Lower leg skin (tissue), 4 donors: ENCODE measurements around the gene BLMH. TPM values are rescaled to one million over a fixed set of nuclear protein-coding genes. Genes with fewer than 3 reads are reported as not detected.
A peak's percentile ranks its signal among the peaks of the same experiment; 100 is the strongest.

ENCODE experiments used
- DNase-seq, 2 donors: peaks; one replicate each; pipeline ENCODE4 v3.0.0-alpha.2; 2019; ENCODE audit warnings: low spot score in 2 of 2
- H3K4me3 ChIP-seq: fragments of 200-600 bp; sonication (generic); 2 replicates; pipeline ENCODE4 v1.5.1; 2017; ENCODE audit warnings: mild to moderate bottlenecking, low read depth; ENCODE audit not compliant: poor library complexity, severe bottlenecking
- POLR2A ChIP-seq, 2 donors: fragments of 450-650 bp; IDR thresholded peaks; one replicate each; pipeline ENCODE4 v1.6.1; 2016 to 2017; ENCODE audit warnings: antibody characterized with exemption in 2 of 2, mild to moderate bottlenecking in 1 of 2, moderate library complexity in 1 of 2
- WGBS, 2 donors: methylation state at CpG; one replicate each; pipeline ENCODE4 v1.1.5; 2018; 5-methylcytosine and 5-hydroxymethylcytosine counted together
- intact Hi-C: fragments of 100-400 bp; cut with DNase I; formaldehyde crosslinking; loops from one replicate; pipeline ENCODE4 v1.15.0; 2023; ENCODE audit warnings: low total_unique reads
- total RNA-seq, 4 donors: library from RNA; depleted of rRNA; stranded (reverse); fragments of >200 nt; gene quantifications; one replicate each; pipeline ENCODE4 v1.1.0, GENCODE V29; 2016
- TF ChIP-seq, protein P1 (sequence below), 3 donors: fragments of 450-650 bp; IDR thresholded peaks; one replicate each; pipeline ENCODE4 v1.5.1; 2016; ENCODE audit warnings: antibody characterized with exemption in 3 of 3, mild to moderate bottlenecking in 3 of 3, moderate library complexity in 2 of 3

Gene BLMH, protein sequence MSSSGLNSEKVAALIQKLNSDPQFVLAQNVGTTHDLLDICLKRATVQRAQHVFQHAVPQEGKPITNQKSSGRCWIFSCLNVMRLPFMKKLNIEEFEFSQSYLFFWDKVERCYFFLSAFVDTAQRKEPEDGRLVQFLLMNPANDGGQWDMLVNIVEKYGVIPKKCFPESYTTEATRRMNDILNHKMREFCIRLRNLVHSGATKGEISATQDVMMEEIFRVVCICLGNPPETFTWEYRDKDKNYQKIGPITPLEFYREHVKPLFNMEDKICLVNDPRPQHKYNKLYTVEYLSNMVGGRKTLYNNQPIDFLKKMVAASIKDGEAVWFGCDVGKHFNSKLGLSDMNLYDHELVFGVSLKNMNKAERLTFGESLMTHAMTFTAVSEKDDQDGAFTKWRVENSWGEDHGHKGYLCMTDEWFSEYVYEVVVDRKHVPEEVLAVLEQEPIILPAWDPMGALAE
- total RNA-seq = 100 to 1,000 TPM; 139 to 237 (median 177) TPM

DNA sequence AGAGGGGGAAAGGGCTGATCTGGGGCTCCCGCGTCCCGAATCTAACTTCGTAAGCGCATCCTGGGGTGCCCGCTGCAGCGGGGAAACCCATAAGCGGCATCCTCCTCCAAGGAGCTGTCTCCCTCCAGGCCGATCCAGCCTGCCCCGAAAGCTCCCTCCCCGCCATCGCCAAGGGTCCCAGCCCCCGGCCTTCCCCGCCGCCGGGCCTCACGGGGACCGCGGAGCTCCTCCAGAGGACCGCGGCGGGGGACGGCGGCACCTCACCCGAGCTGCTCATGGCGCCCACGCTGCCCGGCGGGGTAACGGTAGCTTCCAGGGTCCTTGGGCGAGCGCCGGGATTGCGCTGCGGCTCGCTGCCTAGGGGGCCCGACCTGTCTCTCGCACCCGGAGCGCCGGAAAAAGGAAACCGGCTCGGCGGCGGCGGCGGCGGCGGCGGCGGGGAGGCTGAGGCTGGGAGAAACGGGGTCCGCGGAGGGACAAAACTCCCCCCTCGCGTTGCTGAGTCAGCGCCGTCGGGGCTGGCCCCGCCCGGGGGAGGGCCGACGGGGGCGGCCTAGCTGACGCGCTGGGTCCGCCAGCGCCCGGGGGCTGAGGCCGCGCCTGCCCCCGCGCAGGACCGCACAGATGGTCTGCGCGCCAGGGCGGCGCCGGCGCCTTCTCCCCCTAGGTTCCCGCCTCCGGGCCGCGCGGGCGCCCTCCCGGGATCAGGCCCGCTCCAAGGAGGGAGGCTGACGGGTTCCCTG, at the start of gene BLMH:
TSS of gene BLMH (minus strand) at position 402 of the 743 bp plus-strand sequence. CDS start at position 277, 125 bp downstream.
- peak; percentile 52 to 94 for DNase-seq
- H3K4me3 ChIP-seq = peak within 1 kb of the TSS; percentile 96
- TF ChIP-seq, protein P1, sequence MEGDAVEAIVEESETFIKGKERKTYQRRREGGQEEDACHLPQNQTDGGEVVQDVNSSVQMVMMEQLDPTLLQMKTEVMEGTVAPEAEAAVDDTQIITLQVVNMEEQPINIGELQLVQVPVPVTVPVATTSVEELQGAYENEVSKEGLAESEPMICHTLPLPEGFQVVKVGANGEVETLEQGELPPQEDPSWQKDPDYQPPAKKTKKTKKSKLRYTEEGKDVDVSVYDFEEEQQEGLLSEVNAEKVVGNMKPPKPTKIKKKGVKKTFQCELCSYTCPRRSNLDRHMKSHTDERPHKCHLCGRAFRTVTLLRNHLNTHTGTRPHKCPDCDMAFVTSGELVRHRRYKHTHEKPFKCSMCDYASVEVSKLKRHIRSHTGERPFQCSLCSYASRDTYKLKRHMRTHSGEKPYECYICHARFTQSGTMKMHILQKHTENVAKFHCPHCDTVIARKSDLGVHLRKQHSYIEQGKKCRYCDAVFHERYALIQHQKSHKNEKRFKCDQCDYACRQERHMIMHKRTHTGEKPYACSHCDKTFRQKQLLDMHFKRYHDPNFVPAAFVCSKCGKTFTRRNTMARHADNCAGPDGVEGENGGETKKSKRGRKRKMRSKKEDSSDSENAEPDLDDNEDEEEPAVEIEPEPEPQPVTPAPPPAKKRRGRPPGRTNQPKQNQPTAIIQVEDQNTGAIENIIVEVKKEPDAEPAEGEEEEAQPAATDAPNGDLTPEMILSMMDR (IDR thresholded peaks at IDR 0.05) = no peak
- no peak for TF ChIP-seq POLR2A (IDR thresholded peaks at IDR 0.05)
- intact Hi-C loops = no loop called here
- 0% methylated on average over 25 to 64 of the region's 89 CpGs for WGBS, 2 donors

DNA sequence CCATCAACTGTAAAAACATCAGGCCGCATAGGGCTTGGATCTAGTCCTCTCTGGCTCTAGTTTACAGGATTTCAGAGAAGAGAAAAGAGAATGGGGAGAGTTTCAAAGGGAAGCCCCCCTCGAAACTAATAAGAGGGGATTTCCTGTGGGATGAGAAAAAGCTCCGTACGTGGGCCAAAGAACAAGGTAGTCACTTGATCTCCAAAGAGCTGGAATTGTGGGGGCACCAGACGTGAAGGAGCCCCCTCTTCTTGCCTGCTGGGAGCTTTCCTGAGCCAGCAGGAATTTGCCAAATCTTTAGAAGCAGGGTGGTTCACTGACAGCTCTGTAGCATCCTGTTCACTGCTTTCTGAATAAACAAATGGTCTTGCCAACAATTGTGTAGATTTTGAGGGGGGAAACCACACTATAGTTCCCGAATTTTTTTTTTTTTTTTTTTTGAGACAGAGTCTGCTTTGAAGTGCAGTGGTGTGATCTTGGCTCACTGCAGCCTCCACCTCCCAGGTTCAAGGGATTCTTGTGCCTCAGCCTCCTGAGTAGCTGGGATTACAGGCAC, 49.1 kb upstream of the BLMH start:
- no peak overlapping the region for H3K4me3 ChIP-seq
- DNase-seq = no peak
- 52 to 59% methylated on average over 6 of the region's 6 CpGs for WGBS, 2 donors
- intact Hi-C loops = no loop called here
- no peak for TF ChIP-seq POLR2A (IDR thresholded peaks at IDR 0.05)
- TF ChIP-seq, protein P1 (IDR thresholded peaks at IDR 0.05) = no peak

DNA sequence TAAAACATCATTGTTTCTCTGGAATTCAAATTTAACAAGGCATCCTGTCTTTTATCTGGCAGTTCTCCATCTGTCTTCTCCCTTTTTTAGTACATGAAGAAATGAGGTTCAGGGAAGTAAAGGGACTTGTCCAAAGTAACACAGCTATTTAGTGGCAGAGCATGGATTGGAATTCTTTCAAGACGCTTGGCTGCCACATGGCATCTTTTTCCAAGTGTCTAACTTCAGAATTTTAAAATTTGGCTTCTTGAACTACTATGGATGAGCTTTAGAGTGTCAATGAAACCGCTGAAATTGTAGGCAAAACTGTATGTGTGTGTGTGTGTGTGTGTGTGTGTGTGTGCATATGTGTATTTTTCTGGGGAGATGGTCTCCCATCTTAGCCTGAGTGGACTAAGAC, 47.3 kb upstream of the BLMH start:
- 86 to 87% methylated on average over 2 of the region's 2 CpGs for WGBS, 2 donors
- TF ChIP-seq, protein P1 (IDR thresholded peaks at IDR 0.05) = no peak
- TF ChIP-seq POLR2A (IDR thresholded peaks at IDR 0.05) = no peak
- intact Hi-C loops = loop anchor here (10.0 kb wide), 1 partner anchor 214 kb away; no protein-coding TSS in a partner anchor
- no peak overlapping the region for H3K4me3 ChIP-seq
- no peak for DNase-seq

DNA sequence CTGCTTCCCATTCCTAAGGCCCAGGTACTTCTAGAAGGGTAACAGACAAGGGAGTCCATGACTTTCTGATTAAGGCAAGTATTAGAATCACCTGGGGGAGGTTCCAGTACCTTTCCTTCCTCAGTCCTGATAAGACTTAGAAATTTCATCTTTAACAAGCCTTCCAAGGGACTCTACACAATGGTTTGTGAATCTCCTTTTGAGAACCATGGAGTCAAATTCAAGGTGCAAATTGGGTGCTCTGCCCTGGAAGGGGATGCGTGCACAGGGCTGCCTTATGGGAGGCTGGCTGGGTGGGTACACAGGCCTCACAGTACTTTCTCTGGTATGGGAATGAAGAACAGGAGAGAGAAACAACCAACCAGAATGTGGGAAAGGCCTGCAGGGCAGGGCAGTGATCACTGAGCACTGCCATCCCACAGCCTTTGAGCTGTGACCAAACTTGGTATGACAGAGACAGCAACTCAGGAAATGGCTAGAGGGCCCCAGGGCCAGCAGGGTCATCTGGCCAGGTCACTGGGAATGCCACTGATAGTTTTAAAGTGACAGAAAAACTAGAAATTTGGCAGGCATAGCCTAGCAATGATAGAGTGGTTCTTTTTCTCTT, 45.8 kb upstream of the BLMH start:
- intact Hi-C loops = loop anchor here (10.0 kb wide), 1 partner anchor 213 kb away; no protein-coding TSS in a partner anchor
- TF ChIP-seq, protein P1 (IDR thresholded peaks at IDR 0.05) = no peak
- TF ChIP-seq POLR2A (IDR thresholded peaks at IDR 0.05) = no peak
- H3K4me3 ChIP-seq = no peak overlapping the region
- WGBS, 2 donors = 100% methylated on average over 1 of the region's 1 CpG
- peak in 1 of 2 donors; percentile 31 for DNase-seq

DNA sequence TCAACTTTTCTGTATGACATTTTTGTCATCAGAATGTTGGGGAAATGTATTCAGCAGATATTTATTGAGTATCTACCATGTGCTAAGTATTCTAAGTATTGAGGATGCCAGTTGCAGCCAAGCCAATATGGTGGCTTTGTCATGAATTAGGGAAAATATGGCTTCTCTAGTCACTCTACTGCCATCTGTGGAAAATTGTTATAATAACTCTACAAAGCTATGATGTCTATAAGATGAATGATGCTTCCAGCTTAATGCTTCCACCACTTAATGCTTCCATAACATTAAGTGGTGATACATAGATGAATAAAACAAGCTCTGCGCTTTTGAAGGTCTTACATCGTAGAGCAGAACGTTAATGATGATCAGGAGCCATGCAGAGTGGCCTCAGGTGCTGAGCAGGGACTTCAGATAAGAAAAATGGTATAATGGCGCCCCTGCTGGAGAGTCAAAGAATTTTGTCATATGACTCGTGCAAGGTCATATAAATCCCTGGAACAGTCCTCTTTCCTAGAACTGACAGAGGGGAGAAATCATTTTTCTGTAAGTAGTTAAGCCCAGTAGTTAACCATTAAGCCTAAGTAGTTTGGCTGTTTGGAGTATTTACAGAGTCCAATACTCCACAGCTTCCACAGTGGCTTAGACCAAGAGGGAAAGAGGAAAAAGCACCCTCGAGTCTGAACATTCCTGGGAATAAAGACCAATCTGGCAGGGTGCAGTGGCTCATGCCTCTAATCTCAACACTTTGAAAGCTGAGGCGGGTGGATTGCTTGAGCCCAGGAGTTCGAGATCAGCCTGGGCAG, 44.8 kb upstream of the BLMH start:
- WGBS, 2 donors = 56 to 57% methylated on average over 8 of the region's 8 CpGs
- H3K4me3 ChIP-seq = no peak overlapping the region
- intact Hi-C loops = loop anchor here (10.0 kb wide), 1 partner anchor 212 kb away; no protein-coding TSS in a partner anchor
- no peak for TF ChIP-seq POLR2A (IDR thresholded peaks at IDR 0.05)
- TF ChIP-seq, protein P1 (IDR thresholded peaks at IDR 0.05) = no peak
- DNase-seq = no peak
